PC-3 (cell line): ENCODE data around the gene TBC1D5. TPM values are rescaled to one million over a fixed set of nuclear protein-coding genes. Genes with fewer than 3 reads are reported as not detected.

Experiments used
- ATAC-seq: fragments of 200-7000 bp; cut with Tn5 transposase; 2 replicates; pipeline ENCODE4 v1.9.1; 2020; ENCODE audit warnings: mild to moderate bottlenecking, moderate library complexity
- BruUV-seq: library from RNA; stranded (reverse); fragments of 400-500 nt; replicated peaks from 2 replicates; lab custom pipeline; 2021; lab: Mats Ljungman, UMichigan
- CTCF ChIA-PET: fragments of 300-600 bp; sonication (Branson Sonifier 250); formaldehyde crosslinking; loops from one replicate; lab custom pipeline; 2022; ENCODE audit warnings: antibody characterized with exemption; lab: Charles Lee
- POLR2A ChIA-PET: fragments of 300-600 bp; sonication (Branson Sonifier 250); formaldehyde crosslinking; loops from one replicate; lab custom pipeline; 2022; ENCODE audit warnings: antibody characterized with exemption; ENCODE audit not compliant: unreplicated experiment; lab: Charles Lee
- DNase-seq: peaks from one replicate; pipeline ENCODE4 v3.0.0-alpha.2; 2015
- H2AFZ ChIP-seq: fragments of 300-600 bp; sonication (generic); 2 replicates; pipeline ENCODE4 v1.6.0; 2016; ENCODE audit warnings: antibody characterized with exemption, low read length
- H3F3A ChIP-seq: fragments of 300-600 bp; sonication (generic); one replicate; pipeline ENCODE4 v1.6.0; 2017; ENCODE audit warnings: antibody characterized with exemption, low read length, control low read depth, mild to moderate bottlenecking; ENCODE audit not compliant: unreplicated experiment
- H3K27ac ChIP-seq: fragments of 300-600 bp; sonication (generic); 2 replicates; pipeline ENCODE4 v1.5.1; 2016; ENCODE audit warnings: mild to moderate bottlenecking, low read length
- H3K27me3 ChIP-seq: fragments of 300-600 bp; sonication (generic); 2 replicates; pipeline ENCODE4 v1.6.1; 2016; ENCODE audit warnings: low read length, mixed read lengths
- H3K36me3 ChIP-seq: fragments of 300-600 bp; sonication (generic); 2 replicates; pipeline ENCODE4 v1.6.1; 2016; ENCODE audit warnings: low read depth, mixed run types, low read length, mixed read lengths
- H3K4me1 ChIP-seq: fragments of 300-600 bp; sonication (generic); 2 replicates; pipeline ENCODE4 v1.5.1; 2016; ENCODE audit warnings: low read length; ENCODE audit not compliant: insufficient read depth
- H3K4me2 ChIP-seq: fragments of 300-600 bp; sonication (generic); 2 replicates; pipeline ENCODE4 v1.6.0; 2016; ENCODE audit warnings: low read length
- H3K4me3 ChIP-seq: fragments of 300-600 bp; sonication (generic); 2 replicates; pipeline ENCODE4 v1.5.1; 2016; ENCODE audit warnings: mild to moderate bottlenecking, low read length, mixed read lengths
- H3K79me2 ChIP-seq: fragments of 300-600 bp; sonication (generic); 2 replicates; pipeline ENCODE4 v1.6.1; 2017; ENCODE audit warnings: low read length, mixed read lengths
- H3K9ac ChIP-seq: fragments of 300-600 bp; sonication (generic); 2 replicates; pipeline ENCODE4 v1.6.0; 2016; ENCODE audit warnings: mild to moderate bottlenecking, low read length
- H3K9me2 ChIP-seq: fragments of 300-600 bp; sonication (generic); replicated peaks from 2 replicates; pipeline ENCODE4 v1.6.1; 2016; ENCODE audit warnings: mixed run types, low read length, mixed read lengths
- H3K9me3 ChIP-seq: fragments of 300-600 bp; sonication (generic); 2 replicates; pipeline ENCODE4 v1.6.1; 2016; ENCODE audit warnings: low read length, mixed read lengths
- H4K20me1 ChIP-seq: fragments of 300-600 bp; sonication (generic); 2 replicates; pipeline ENCODE4 v1.6.1; 2016; ENCODE audit warnings: low read length, mixed read lengths
- CTCF ChIP-seq: fragments of 300-600 bp; sonication (generic); conservative IDR thresholded peaks from 2 replicates; pipeline ENCODE4 v1.5.1; 2017; ENCODE audit warnings: antibody characterized with exemption, low read depth, mild to moderate bottlenecking, low read length
- EZH2 ChIP-seq: fragments of 300-600 bp; sonication (generic); IDR thresholded peaks from one replicate; pipeline ENCODE4 v1.6.1; 2017; ENCODE audit warnings: antibody characterized with exemption, mild to moderate bottlenecking, low read length; ENCODE audit not compliant: unreplicated experiment
- EZH2phosphoT487 ChIP-seq: fragments of 300-600 bp; sonication (generic); IDR thresholded peaks from 2 replicates; pipeline ENCODE4 v1.6.1; 2018; ENCODE audit warnings: mild to moderate bottlenecking, antibody characterized with exemption, low read length, borderline replicate concordance
- intact Hi-C: fragments of 100-400 bp; cut with micrococcal nuclease; formaldehyde crosslinking; loops from 2 replicates; pipeline ENCODE4 v1.9.0; 2023
- total RNA-seq: library from RNA; depleted of rRNA; stranded (reverse); fragments of >200 nt; gene quantifications from 2 replicates; pipeline ENCODE4 v1.2.3, GENCODE V29; 2014

The TBC1D5 gene
- total RNA-seq, 1 experiment from 2014 or later: 54.5 TPM

- H3F3A ChIP-seq: no peaks in the 10 kb centered on the region
- peaks cover 7% of the 10 kb centered on the region; the same call in 1 of the 2 replicates for H3K4me1 ChIP-seq
- no peak overlapping the region for H3K27ac ChIP-seq
- no peak overlapping the region for H3K4me2 ChIP-seq
- ChIA-PET CTCF (no interaction called here), POLR2A (no interaction called here)
- H3K36me3 ChIP-seq: no peaks in the 10 kb centered on the region
- DNase-seq: no peak
- intact Hi-C loops: no loop called here
- no peak overlapping the region for H3K4me3 ChIP-seq
- H3K9ac ChIP-seq: no peak overlapping the region
- TF ChIP-seq CTCF: no peak
- TF ChIP-seq EZH2phosphoT487: no peak
- no peak for TF ChIP-seq EZH2
- no peak for ATAC-seq
- no TSS peak for BruUV-seq
- no peaks in the 10 kb centered on the region for H4K20me1 ChIP-seq
- no peaks in the 10 kb centered on the region for H3K27me3 ChIP-seq
- H3K9me3 ChIP-seq: no peaks in the 10 kb centered on the region
- no peaks in the 10 kb centered on the region for H3K9me2 ChIP-seq
- no peaks in the 10 kb centered on the region for H3K79me2 ChIP-seq
- no peak overlapping the region for H2AFZ ChIP-seq
Observed at GRCh38 chr3:17518189-17519059, 224.0 kb downstream of the TBC1D5 start.

- no peak for ATAC-seq
- H3K27ac ChIP-seq: no peak overlapping the region
- intact Hi-C loops: no loop called here
Observed at GRCh38 chr3:17515445-17516234, 226.8 kb downstream of the TBC1D5 start.

More at GRCh38 chr3:17515445-17516234, 226.8 kb downstream of the TBC1D5 start:
- Histone ChIP-seq H3K9me2 (no peaks in the 10 kb centered on the region), H4K20me1 (no peaks in the 10 kb centered on the region), H2AFZ (no peak overlapping the region), H3K4me1 (peaks cover 7% of the 10 kb centered on the region; the same call in 1 of the 2 replicates), H3K9me3 (no peaks in the 10 kb centered on the region), H3K79me2 (no peaks in the 10 kb centered on the region), H3K4me3 (no peak overlapping the region), H3K9ac (no peak overlapping the region), H3K4me2 (no peak overlapping the region), H3F3A (no peaks in the 10 kb centered on the region), H3K27me3 (no peaks in the 10 kb centered on the region), H3K36me3 (no peaks in the 10 kb centered on the region)
- no peak for TF ChIP-seq EZH2
- TF ChIP-seq CTCF: no peak
- no peak for TF ChIP-seq EZH2phosphoT487
- ChIA-PET POLR2A (interaction anchor here (0.6 kb wide), 1 partner anchor 210 kb away, joined by 4 read pairs; no protein-coding TSS in a partner anchor), CTCF (no interaction called here)
- no peak for DNase-seq
- no TSS peak for BruUV-seq
